CD4-positive, alpha-beta T cell (primary cell): ENCODE measurements around the gene MSANTD1. TPM values are rescaled to one million over a fixed set of nuclear protein-coding genes. Genes with fewer than 3 reads are reported as not detected.

Source experiments
- ATAC-seq: fragments of 200-7000 bp; cut with Tn5 transposase; one replicate; pipeline ENCODE4 v1.10.0; 2022; ENCODE audit warnings: mild to moderate bottlenecking; ENCODE audit not compliant: poor library complexity
- CTCF ChIA-PET: fragments of 350-600 bp; sonication (Branson Sonifier 250); formaldehyde crosslinking; loops from one replicate; lab custom pipeline; 2021; ENCODE audit warnings: antibody characterized with exemption, inconsistent platforms; lab: Charles Lee
- POLR2A ChIA-PET: fragments of 350-600 bp; sonication (Branson Sonifier 250); formaldehyde crosslinking; loops from one replicate; lab custom pipeline; 2021; ENCODE audit warnings: antibody characterized with exemption, inconsistent platforms; lab: Charles Lee
- DNase-seq, 14 experiments: peaks; one replicate each; pipeline ENCODE4 v3.0.0-alpha.2; 2013 to 2020; ENCODE audit warnings: mixed read lengths in 2 of 14
- H3K27ac ChIP-seq, 2 donors: one replicate each; pipeline versions ENCODE4 v1.5.1 to v1.7.0; 2013; ENCODE audit warnings: low read length in 2 of 2, low read depth in 1 of 2, mild to moderate bottlenecking in 1 of 2
- H3K27me3 ChIP-seq, 2 experiments: 1 replicate in 1 of 2; 2 replicates in 1 of 2; pipeline versions ENCODE4 v1.6.1 to v1.7.0; 2013; ENCODE audit warnings: low read length in 2 of 2, control low read depth in 1 of 2, mild to moderate bottlenecking in 1 of 2, moderate library complexity in 1 of 2; ENCODE audit not compliant: insufficient read depth in 2 of 2, control insufficient read depth in 1 of 2
- H3K36me3 ChIP-seq: one replicate; pipeline ENCODE4 v1.6.1; 2013; ENCODE audit warnings: low read length, control low read depth; ENCODE audit not compliant: insufficient read depth
- H3K4me1 ChIP-seq: one replicate; pipeline ENCODE4 v1.6.1; 2013; ENCODE audit warnings: low read length, control low read depth; ENCODE audit not compliant: insufficient read depth
- H3K4me3 ChIP-seq: one replicate; pipeline ENCODE4 v1.5.1; 2013; ENCODE audit warnings: mild to moderate bottlenecking, low read length, moderate library complexity
- H3K9me3 ChIP-seq, 2 experiments: 1 replicate in 1 of 2; 2 replicates in 1 of 2; pipeline versions ENCODE4 v1.6.1 to v1.7.0; 2013; ENCODE audit warnings: low read length in 2 of 2, mild to moderate bottlenecking in 2 of 2, control low read depth in 1 of 2, moderate library complexity in 1 of 2; ENCODE audit not compliant: control insufficient read depth in 1 of 2, insufficient read depth in 1 of 2
- H3K27ac Mint-ChIP-seq: one replicate; pipeline ENCODE4 v1.8.0; 2020; ENCODE audit warnings: mixed read lengths
- H3K27me3 Mint-ChIP-seq: one replicate; pipeline ENCODE4 v1.8.0; 2021; ENCODE audit warnings: mixed read lengths
- H3K36me3 Mint-ChIP-seq: one replicate; pipeline ENCODE4 v1.8.0; 2021; ENCODE audit warnings: low read depth, mixed read lengths
- H3K4me1 Mint-ChIP-seq: one replicate; pipeline ENCODE4 v1.8.0; 2021; ENCODE audit warnings: low read depth, mixed read lengths
- H3K4me3 Mint-ChIP-seq: one replicate; pipeline ENCODE4 v1.8.0; 2020; ENCODE audit warnings: mild to moderate bottlenecking, mixed read lengths
- H3K9me3 Mint-ChIP-seq: one replicate; pipeline ENCODE4 v1.8.0; 2020; ENCODE audit warnings: mixed read lengths
- CTCF ChIP-seq: fragments of 200-600 bp; IDR thresholded peaks from one replicate; pipeline ENCODE4 v1.8.0; 2022; ENCODE audit warnings: antibody characterized with exemption, mild to moderate bottlenecking
- intact Hi-C, 2 experiments: fragments of 100-400 bp; cut with DNase I in 1 of 2; cut with micrococcal nuclease in 1 of 2; formaldehyde crosslinking; loops; one replicate each; pipeline versions ENCODE4 v1.15.1 to v1.9.0; 2023 to 2025; cut with DNase I, micrococcal nuclease
- total RNA-seq, 174 experiments: library from RNA in 2 of 174; stranded (reverse) in 2 of 174; gene quantifications; one replicate each; pipeline ENCODE4 v1.2.3 and lab custom pipeline; 2021 to 2026

Gene MSANTD1
- total RNA-seq, 2 experiments from 2014 or later = 0.67 to 0.74 TPM

GRCh38 chr4:3215256-3215655 is 33.7 kb upstream of the MSANTD1 start:
- ChIA-PET POLR2A (no interaction called here), CTCF (no interaction called here)
- H3K9me3 ChIP-seq = no peaks in the 10 kb centered on the region
- Mint-ChIP-seq H3K27me3 (no peaks in the 10 kb centered on the region), H3K9me3 (no peaks in the 10 kb centered on the region), H3K36me3 (peaks cover 89% of the 10 kb centered on the region), H3K4me1 (peaks cover 4% of the 10 kb centered on the region), H3K4me3 (no peak overlapping the region), H3K27ac (no peak overlapping the region)
- no peaks in the 10 kb centered on the region for H3K27me3 ChIP-seq
- no peaks in the 10 kb centered on the region for H3K4me1 ChIP-seq
- ATAC-seq (no peak), DNase-seq (no peak)
- TF ChIP-seq CTCF = no peak
- intact Hi-C loops = no loop called here
- peaks cover 83% of the 10 kb centered on the region for H3K36me3 ChIP-seq
- no peak overlapping the region for H3K27ac ChIP-seq
- no peak overlapping the region for H3K4me3 ChIP-seq

GRCh38 chr4:3215733-3216132 is 33.2 kb upstream of the MSANTD1 start:
- Histone ChIP-seq H3K4me1 (no peaks in the 10 kb centered on the region), H3K9me3 (no peaks in the 10 kb centered on the region), H3K4me3 (no peak overlapping the region), H3K27me3 (no peaks in the 10 kb centered on the region), H3K36me3 (peaks cover 84% of the 10 kb centered on the region), H3K27ac (no peak overlapping the region)
- Mint-ChIP-seq H3K9me3 (no peaks in the 10 kb centered on the region), H3K27me3 (no peaks in the 10 kb centered on the region), H3K4me3 (no peak overlapping the region), H3K27ac (no peak overlapping the region), H3K4me1 (peaks cover 4% of the 10 kb centered on the region), H3K36me3 (peaks cover 89% of the 10 kb centered on the region)
- intact Hi-C loops = no loop called here
- TF ChIP-seq CTCF = no peak
- ATAC-seq (no peak), DNase-seq (no peak)
- POLR2A ChIA-PET = no interaction called here
- CTCF ChIA-PET = no interaction called here

GRCh38 chr4:3217266-3217665 is 31.7 kb upstream of the MSANTD1 start:
- POLR2A ChIA-PET = no interaction called here
- intact Hi-C loops = no loop called here

More at GRCh38 chr4:3217266-3217665, 31.7 kb upstream of the MSANTD1 start:
- ATAC-seq = no peak
- H3K4me1 Mint-ChIP-seq = peaks cover 4% of the 10 kb centered on the region
- CTCF ChIA-PET = no interaction called here
- H3K36me3 ChIP-seq = peaks cover 88% of the 10 kb centered on the region
- no peak for TF ChIP-seq CTCF
- H3K36me3 Mint-ChIP-seq = peaks cover 97% of the 10 kb centered on the region
- no peaks in the 10 kb centered on the region for H3K4me1 ChIP-seq
- H3K27me3 ChIP-seq = no peaks in the 10 kb centered on the region
- H3K27ac Mint-ChIP-seq = no peak overlapping the region
- H3K4me3 ChIP-seq = no peak overlapping the region
- no peak for DNase-seq
- no peaks in the 10 kb centered on the region for H3K9me3 Mint-ChIP-seq
- no peak overlapping the region for H3K27ac ChIP-seq
- H3K9me3 ChIP-seq = no peaks in the 10 kb centered on the region
- H3K4me3 Mint-ChIP-seq = no peak overlapping the region
- no peaks in the 10 kb centered on the region for H3K27me3 Mint-ChIP-seq
